HCT116 (cell line): ENCODE data around the gene RFC1. TPM values are rescaled to one million over a fixed set of nuclear protein-coding genes. Genes with fewer than 3 reads are reported as not detected.
"Not testable (repeated sequence)": the region's sequence is repeated elsewhere in the genome, so short reads cannot be mapped to it uniquely, and the experiment has no call there.

Source experiments
- ATAC-seq: fragments of 200-7000 bp; cut with Tn5 transposase; 2 replicates; pipeline ENCODE4 v1.9.1; 2020; ENCODE audit warnings: mild to moderate bottlenecking, moderate library complexity
- BruUV-seq: library from RNA; stranded (reverse); fragments of 400-500 nt; replicated peaks from 2 replicates; lab custom pipeline; 2021; lab: Mats Ljungman, UMichigan
- CTCF ChIA-PET: fragments of 300-600 bp; sonication (Branson Sonifier 250); formaldehyde crosslinking; loops from one replicate; lab custom pipeline; 2021; ENCODE audit warnings: antibody characterized with exemption; lab: Charles Lee
- POLR2A ChIA-PET: fragments of 300-600, 350-600 bp; sonication (Branson Sonifier 250); formaldehyde crosslinking; loops from one replicate; lab custom pipeline; 2021; ENCODE audit warnings: antibody characterized with exemption; lab: Charles Lee
- RAD21 ChIA-PET, 2 experiments: fragments of 300-600 bp; sonication (Branson Sonifier 250); formaldehyde crosslinking; loops; one replicate each; lab custom pipeline; 2023; ENCODE audit warnings: low total read pairs in 2 of 2; ENCODE audit not compliant: uncharacterized antibody in 2 of 2, unreplicated experiment in 2 of 2, low non-redundant PET in 1 of 2; lab: Charles Lee
- DNase-seq: peaks from one replicate; pipeline ENCODE4 v3.0.0-alpha.2; 2010; ENCODE audit warnings: low read depth, low spot score
- H2AFZ ChIP-seq: fragments of 200-600 bp; shearing (Covaris generic), sonication (generic); 2 replicates; pipeline ENCODE4 v1.6.1; 2017; ENCODE audit warnings: low read depth, mixed run types, mixed read lengths, antibody characterized with exemption, low read length; ENCODE audit not compliant: poor library complexity, severe bottlenecking
- H3K27ac ChIP-seq: 2 replicates; pipeline ENCODE4 v1.5.1; 2012; ENCODE audit warnings: low read depth, low read length
- H3K27me3 ChIP-seq: fragments of 200-600 bp; sonication (generic); 2 replicates; pipeline ENCODE4 v1.6.1; 2016; ENCODE audit warnings: mixed run types, low read length, mixed read lengths; ENCODE audit not compliant: insufficient read depth
- H3K36me3 ChIP-seq, 2 experiments: fragments of 200-500 bp in 1 of 2; fragments of 200-600 bp in 1 of 2; sonication (Bioruptor generic) in 1 of 2; sonication (generic) in 1 of 2; 2 replicates each; pipeline versions ENCODE4 v1.5.1 to v1.6.1; 2014 to 2016; ENCODE audit warnings: low read length in 2 of 2, inconsistent platforms in 1 of 2, mixed read lengths in 1 of 2, mixed run types in 1 of 2; ENCODE audit not compliant: insufficient read depth in 2 of 2, control insufficient read depth in 1 of 2
- H3K4me1 ChIP-seq, 2 experiments: fragments of 200-600 bp in 1 of 2; sonication (generic) in 1 of 2; 2 replicates each; pipeline versions ENCODE4 v1.5.1 to v1.6.1; 2012 to 2017; ENCODE audit warnings: low read length in 2 of 2, inconsistent platforms in 1 of 2, mild to moderate bottlenecking in 1 of 2, mixed read lengths in 1 of 2, mixed run types in 1 of 2, moderate library complexity in 1 of 2; ENCODE audit not compliant: insufficient read depth in 2 of 2, control insufficient read depth in 1 of 2
- H3K4me2 ChIP-seq: fragments of 200-600 bp; sonication (generic); 2 replicates; pipeline ENCODE4 v1.6.1; 2017; ENCODE audit warnings: mixed run types, low read length, mixed read lengths
- H3K4me3 ChIP-seq, 2 experiments: fragments of 200-600 bp in 1 of 2; sonication (generic) in 1 of 2; replicated peaks in 1 of 2; 2 replicates each; pipeline ENCODE4 v1.5.1; 2011 to 2016; ENCODE audit warnings: low read length in 2 of 2, control low read depth in 1 of 2, low read depth in 1 of 2, mild to moderate bottlenecking in 1 of 2, mixed read lengths in 1 of 2, mixed run types in 1 of 2
- H3K79me2 ChIP-seq: fragments of 200-600 bp; sonication (generic); 2 replicates; pipeline ENCODE4 v1.6.1; 2017; ENCODE audit warnings: mild to moderate bottlenecking, mixed run types, low read length, moderate library complexity, mixed read lengths; ENCODE audit not compliant: insufficient read depth
- H3K9ac ChIP-seq: fragments of 200-600 bp; sonication (generic); 2 replicates; pipeline ENCODE4 v1.6.1; 2016; ENCODE audit warnings: low read length, mixed read lengths
- H3K9me2 ChIP-seq: fragments of 200-600 bp; sonication (generic), shearing (Covaris generic); 2 replicates; pipeline ENCODE4 v1.6.1; 2017; ENCODE audit warnings: mixed run types, mild to moderate bottlenecking, moderate library complexity; ENCODE audit not compliant: insufficient read depth
- H3K9me3 ChIP-seq, 2 experiments: fragments of 200-500 bp in 1 of 2; fragments of 200-600 bp in 1 of 2; sonication (Bioruptor generic) in 1 of 2; sonication (generic) in 1 of 2; 2 replicates each; pipeline ENCODE4 v1.6.1; 2014 to 2017; ENCODE audit warnings: low read length in 2 of 2, mixed read lengths in 2 of 2, inconsistent platforms in 1 of 2, low read depth in 1 of 2, mild to moderate bottlenecking in 1 of 2, mixed run types in 1 of 2, moderate library complexity in 1 of 2; ENCODE audit not compliant: control insufficient read depth in 1 of 2, insufficient read depth in 1 of 2
- H4K20me1 ChIP-seq: fragments of 200-600 bp; sonication (generic), shearing (Covaris generic); 2 replicates; pipeline ENCODE4 v1.6.1; 2017; ENCODE audit warnings: mixed run types, mild to moderate bottlenecking, moderate library complexity; ENCODE audit not compliant: insufficient read depth
- ATF3 ChIP-seq: IDR thresholded peaks from 2 replicates; pipeline ENCODE4 v1.6.1; 2012
- CBX3 ChIP-seq: IDR thresholded peaks from 2 replicates; pipeline ENCODE4 v1.6.1; 2012; ENCODE audit warnings: low read depth
- CEBPB ChIP-seq: IDR thresholded peaks from 2 replicates; pipeline ENCODE4 v1.6.1; 2012; ENCODE audit warnings: low read depth
- CTCF ChIP-seq, 3 experiments: fragments of 200-600 bp in 1 of 3; sonication (generic) in 1 of 3; IDR thresholded peaks in 2 of 3; conservative IDR thresholded peaks in 1 of 3; 2 replicates each; pipeline ENCODE4 v1.5.1; 2012 to 2017; ENCODE audit warnings: low read depth in 2 of 3, low read length in 2 of 3, antibody characterized with exemption in 1 of 3, borderline replicate concordance in 1 of 3, control low read depth in 1 of 3, mild to moderate bottlenecking in 1 of 3, mixed read lengths in 1 of 3, mixed run types in 1 of 3, moderate library complexity in 1 of 3; ENCODE audit not compliant: insufficient read depth in 1 of 3
- ELF1 ChIP-seq: IDR thresholded peaks from 2 replicates; pipeline ENCODE4 v1.6.1; 2012; ENCODE audit warnings: low read depth, borderline replicate concordance
- EZH2 ChIP-seq: fragments of 200-600 bp; sonication (generic); IDR thresholded peaks from 2 replicates; pipeline ENCODE4 v1.6.1; 2017; ENCODE audit warnings: antibody characterized with exemption, mixed run types
- EZH2phosphoT487 ChIP-seq: fragments of 200-600 bp; IDR thresholded peaks from 2 replicates; pipeline ENCODE4 v1.6.1; 2018; ENCODE audit warnings: antibody characterized with exemption, borderline replicate concordance
- FOSL1 ChIP-seq: IDR thresholded peaks from 2 replicates; pipeline ENCODE4 v1.6.1; 2012; ENCODE audit warnings: low read depth
- JUND ChIP-seq: IDR thresholded peaks from 2 replicates; pipeline ENCODE4 v1.6.1; 2012
- SP1 ChIP-seq: IDR thresholded peaks from 2 replicates; pipeline ENCODE4 v1.6.1; 2012; ENCODE audit warnings: low read depth
- SRF ChIP-seq: IDR thresholded peaks from 2 replicates; pipeline ENCODE4 v1.6.1; 2012; ENCODE audit warnings: low read depth
- TCF7L2 ChIP-seq: IDR thresholded peaks from 2 replicates; pipeline ENCODE4 v1.7.0; 2011; ENCODE audit warnings: borderline replicate concordance, inconsistent platforms; ENCODE audit not compliant: insufficient read depth, insufficient read length; ENCODE audit errors: extremely low read depth
- ZFX ChIP-seq: fragments of 450-650 bp; IDR thresholded peaks from 2 replicates; pipeline ENCODE4 v1.6.1; 2017
- ZNF274 ChIP-seq: fragments of 200-500 bp; sonication (Bioruptor generic); IDR thresholded peaks from 2 replicates; pipeline ENCODE4 v1.6.1; 2014; ENCODE audit warnings: mild to moderate bottlenecking, low read depth, low read length, inconsistent platforms
- intact Hi-C: fragments of 100-400 bp; cut with micrococcal nuclease; formaldehyde crosslinking; loops from 2 replicates; pipeline ENCODE4 v1.10.0; 2022
- total RNA-seq: library from RNA; stranded (reverse); gene quantifications from one replicate; pipeline ENCODE4 v1.2.1, GENCODE V29; 2021; ENCODE audit not compliant: unreplicated experiment
- TF ChIP-seq, protein P1 (sequence below): IDR thresholded peaks from 2 replicates; pipeline ENCODE4 v1.6.1; 2012

RFC1 gene
- total RNA-seq, 1 experiment from 2014 or later, result 52.3 TPM

DNA sequence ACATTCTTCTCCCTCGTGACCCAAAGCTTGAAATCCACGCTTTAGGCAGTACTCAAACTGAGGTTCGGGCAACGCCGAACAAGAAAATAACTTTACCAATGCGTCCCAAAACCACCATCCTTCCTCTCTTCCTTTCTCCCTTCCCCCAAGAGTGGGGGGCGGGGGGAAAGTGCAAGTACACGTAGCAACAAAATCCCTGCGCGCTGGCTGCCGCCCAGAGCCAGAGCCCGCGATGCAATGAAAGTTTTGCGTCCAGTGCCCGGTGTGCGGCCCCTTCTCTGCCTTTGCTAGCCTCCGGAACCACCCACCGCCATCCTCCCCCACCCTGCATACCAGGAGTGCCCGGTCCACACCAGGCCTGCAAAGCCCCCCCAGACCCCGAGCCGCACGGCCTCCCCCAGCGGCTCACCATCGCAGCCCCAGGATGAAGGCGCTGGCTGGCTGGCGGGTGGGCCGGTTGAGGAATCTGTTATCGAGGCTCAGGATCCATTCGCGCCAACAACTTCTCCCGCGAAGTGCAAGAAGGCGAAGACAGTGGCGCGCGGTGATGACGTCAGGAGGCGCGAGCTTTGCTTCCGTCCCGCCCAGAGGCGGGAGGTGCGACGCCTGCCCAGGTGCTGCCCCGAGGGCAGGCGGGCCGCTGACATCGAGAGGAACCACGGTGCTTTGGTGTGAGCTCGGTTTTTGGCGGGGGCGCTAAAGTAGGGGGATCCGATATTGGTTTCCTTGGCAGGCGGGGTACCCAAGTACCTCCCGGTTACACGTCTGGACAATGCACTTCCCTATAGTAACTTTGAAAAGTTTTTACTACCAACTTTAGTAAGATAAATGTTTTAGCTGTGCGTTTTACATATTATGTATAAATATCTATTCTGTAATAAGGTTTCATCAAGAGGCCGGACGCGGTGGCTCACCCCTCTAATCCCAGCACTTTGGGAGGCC lies at the start of gene RFC1 (continued):
- no peak for TF ChIP-seq FOSL1
- TF ChIP-seq CBX3, result peak; percentile 100
- TF ChIP-seq, protein P1, sequence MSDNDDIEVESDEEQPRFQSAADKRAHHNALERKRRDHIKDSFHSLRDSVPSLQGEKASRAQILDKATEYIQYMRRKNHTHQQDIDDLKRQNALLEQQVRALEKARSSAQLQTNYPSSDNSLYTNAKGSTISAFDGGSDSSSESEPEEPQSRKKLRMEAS, result peak; percentile 100
- no peak for TF ChIP-seq CTCF (IDR thresholded peaks at IDR 0.05 in 2 of 3, conservative IDR thresholded peaks at IDR 0.05 in 1 of 3; ENCODE audit: borderline replicate concordance in 1 of 3, insufficient read depth in 1 of 3, low read depth in 2 of 3, low read length in 2 of 3)
- no peak for TF ChIP-seq JUND
- no peak for TF ChIP-seq EZH2phosphoT487
- peak; percentile 93 for TF ChIP-seq SRF
- TF ChIP-seq TCF7L2, result peak; percentile 65
- TF ChIP-seq ZFX, result peak; percentile 58; the same call in 1 of the 2 replicates
- TF ChIP-seq SP1, result peak; percentile 59; the same call in 1 of the 2 replicates
- TF ChIP-seq, all 23 proteins: peak for 11

DNA sequence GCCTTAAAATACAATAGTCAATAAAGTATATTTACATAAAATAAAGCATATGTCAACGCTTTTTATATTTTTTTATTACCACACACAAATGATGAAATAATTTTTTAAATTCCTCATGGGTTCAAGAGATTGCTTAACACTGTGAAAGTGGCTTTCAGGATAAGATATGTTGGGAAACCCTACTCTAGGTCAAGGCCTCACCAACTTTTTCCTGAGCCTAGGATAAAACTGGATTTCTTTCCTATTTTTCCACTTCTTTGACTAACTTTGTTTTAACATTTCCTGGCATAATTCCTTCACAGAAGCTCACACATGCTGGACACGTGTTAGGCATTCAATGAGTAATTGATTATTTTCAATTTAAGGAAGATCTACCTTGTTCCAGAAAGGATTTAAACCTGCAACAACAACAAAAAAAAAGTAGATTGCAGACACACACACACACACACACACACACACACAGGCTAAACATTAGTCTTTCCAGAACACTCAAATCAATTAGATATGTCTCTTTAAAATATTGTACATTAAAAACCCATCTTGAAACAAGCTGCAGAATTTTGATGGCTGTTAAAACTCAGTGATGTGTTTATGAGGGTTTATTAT lies 49.6 kb upstream of the RFC1 start:
- H3K4me3 ChIP-seq, result no peak overlapping the region
- H3K9ac ChIP-seq, result no peak overlapping the region
- no TSS peak for BruUV-seq
- H3K36me3 ChIP-seq, result no peaks in the 10 kb centered on the region
- ATAC-seq, result no peak
- H3K79me2 ChIP-seq, result no peaks in the 10 kb centered on the region
- CTCF ChIA-PET, result no interaction called here
- no peaks in the 10 kb centered on the region for H3K9me3 ChIP-seq
- intact Hi-C loops, result no loop called here
- H4K20me1 ChIP-seq, result no peaks in the 10 kb centered on the region
- no peaks in the 10 kb centered on the region for H3K9me2 ChIP-seq
- TF ChIP-seq ATF3 (no peak), FOSL1 (no peak), EZH2 (no peak), JUND (no peak), ZNF274 (no peak), ELF1 (no peak), CEBPB (no peak)
- no peak overlapping the region for H3K27ac ChIP-seq
- POLR2A ChIA-PET, result no interaction called here
- no peak overlapping the region for H3K4me2 ChIP-seq
- H2AFZ ChIP-seq, result no peak overlapping the region
- RAD21 ChIA-PET, result no interaction called here
- H3K27me3 ChIP-seq, result no peaks in the 10 kb centered on the region
- H3K4me1 ChIP-seq, result no peaks in the 10 kb centered on the region
- DNase-seq, result no peak

DNA sequence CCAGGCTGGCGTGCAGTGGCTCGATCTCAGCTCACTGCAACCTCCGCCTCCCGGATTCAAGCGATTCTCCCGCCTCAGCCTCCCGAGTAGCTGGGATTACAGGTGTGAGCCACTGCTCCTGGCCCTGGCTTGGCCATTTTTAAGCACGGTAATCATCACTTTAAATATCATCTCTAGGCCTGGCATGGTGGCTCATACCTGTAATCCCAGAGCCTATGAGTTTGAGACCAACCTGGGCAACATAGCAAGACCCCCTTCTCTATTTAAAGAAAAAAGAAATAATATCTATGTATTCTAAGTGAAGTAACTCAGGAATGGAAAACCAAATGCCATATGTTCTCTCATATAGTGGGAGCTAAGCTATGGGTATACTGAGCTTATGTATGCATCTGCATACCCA lies 45.4 kb upstream of the RFC1 start:
- intact Hi-C loops, result not testable (repeated sequence)
- POLR2A ChIA-PET, result interaction anchor here (0.6 kb wide), 1 partner anchor 1104 kb away, joined by 3 read pairs; no protein-coding TSS in a partner anchor

More for the DNA sequence above, 45.4 kb upstream of the RFC1 start:
- H2AFZ ChIP-seq, DNase-seq, H3K27ac ChIP-seq, H3K4me3 ChIP-seq, RAD21 ChIA-PET, H3K79me2 ChIP-seq, CTCF ChIA-PET, H3K9me3 ChIP-seq, BruUV-seq, H3K9ac ChIP-seq, H4K20me1 ChIP-seq, H3K4me1 ChIP-seq, H3K9me2 ChIP-seq, H3K27me3 ChIP-seq, ATAC-seq, H3K36me3 ChIP-seq, H3K4me2 ChIP-seq: not testable (repeated sequence)
